Calu3 (cell line): ENCODE data around the gene RNF213. TPM values are rescaled to one million over a fixed set of nuclear protein-coding genes. Genes with fewer than 3 reads are reported as not detected.
"Not testable (repeated sequence)": the region's sequence is repeated elsewhere in the genome, so short reads cannot be mapped to it uniquely, and the experiment has no call there.

Source experiments
- BruUV-seq: library from RNA; stranded (reverse); fragments of 400-500 nt; replicated peaks from 2 replicates; lab custom pipeline; 2021; lab: Mats Ljungman, UMichigan
- CTCF ChIA-PET: fragments of 300-600 bp; sonication (Branson Sonifier 250); formaldehyde crosslinking; loops from one replicate; lab custom pipeline; 2022; ENCODE audit warnings: antibody characterized with exemption; lab: Charles Lee
- DNase-seq: peaks from one replicate; pipeline ENCODE4 v3.0.0; 2022
- H3K27ac Mint-ChIP-seq: one replicate; pipeline ENCODE4 v1.8.0; 2022; ENCODE audit warnings: mixed read lengths; ENCODE audit not compliant: unreplicated experiment
- H3K27me3 Mint-ChIP-seq: one replicate; pipeline ENCODE4 v1.8.0; 2022; ENCODE audit warnings: mixed read lengths; ENCODE audit not compliant: unreplicated experiment
- H3K36me3 Mint-ChIP-seq: one replicate; pipeline ENCODE4 v1.8.0; 2022; ENCODE audit warnings: mild to moderate bottlenecking, moderate library complexity, mixed read lengths; ENCODE audit not compliant: insufficient read depth, unreplicated experiment
- H3K4me1 Mint-ChIP-seq: one replicate; pipeline ENCODE4 v1.8.0; 2022; ENCODE audit warnings: mild to moderate bottlenecking, low read depth, mixed read lengths; ENCODE audit not compliant: unreplicated experiment
- H3K4me3 Mint-ChIP-seq: one replicate; pipeline ENCODE4 v1.8.0; 2022; ENCODE audit warnings: mild to moderate bottlenecking, low read depth, moderate library complexity, mixed read lengths; ENCODE audit not compliant: unreplicated experiment
- H3K9me3 Mint-ChIP-seq: one replicate; pipeline ENCODE4 v1.8.0; 2022; ENCODE audit warnings: low read depth, mixed read lengths; ENCODE audit not compliant: unreplicated experiment
- CTCF ChIP-seq: fragments of 200-600 bp; IDR thresholded peaks from one replicate; pipeline ENCODE4 v1.8.0; 2022; ENCODE audit warnings: antibody characterized with exemption; ENCODE audit not compliant: unreplicated experiment
- intact Hi-C: fragments of 100-400 bp; cut with micrococcal nuclease; formaldehyde crosslinking; loops from one replicate; pipeline ENCODE4 v1.10.0; 2022; ENCODE audit not compliant: unreplicated experiment
- total RNA-seq: library from RNA; stranded (reverse); gene quantifications from 2 replicates; pipeline ENCODE4 v1.2.3, GENCODE V29; 2022

Gene RNF213
- total RNA-seq, 1 experiment from 2014 or later = 221 TPM

GRCh38 chr17:80297996-80298560 lies 37.4 kb downstream of the RNF213 start:
- no peak for TF ChIP-seq CTCF
- H3K4me1 Mint-ChIP-seq = no peaks in the 10 kb centered on the region
- no peak for DNase-seq
- intact Hi-C loops = no loop called here
- H3K27me3 Mint-ChIP-seq = no peaks in the 10 kb centered on the region
- H3K9me3 Mint-ChIP-seq = peaks cover 4% of the 10 kb centered on the region
- H3K27ac Mint-ChIP-seq = no peak overlapping the region
- peaks cover 82% of the 10 kb centered on the region for H3K36me3 Mint-ChIP-seq
- no peak overlapping the region for H3K4me3 Mint-ChIP-seq
- CTCF ChIA-PET = no interaction called here
- no TSS peak for BruUV-seq

DNA sequence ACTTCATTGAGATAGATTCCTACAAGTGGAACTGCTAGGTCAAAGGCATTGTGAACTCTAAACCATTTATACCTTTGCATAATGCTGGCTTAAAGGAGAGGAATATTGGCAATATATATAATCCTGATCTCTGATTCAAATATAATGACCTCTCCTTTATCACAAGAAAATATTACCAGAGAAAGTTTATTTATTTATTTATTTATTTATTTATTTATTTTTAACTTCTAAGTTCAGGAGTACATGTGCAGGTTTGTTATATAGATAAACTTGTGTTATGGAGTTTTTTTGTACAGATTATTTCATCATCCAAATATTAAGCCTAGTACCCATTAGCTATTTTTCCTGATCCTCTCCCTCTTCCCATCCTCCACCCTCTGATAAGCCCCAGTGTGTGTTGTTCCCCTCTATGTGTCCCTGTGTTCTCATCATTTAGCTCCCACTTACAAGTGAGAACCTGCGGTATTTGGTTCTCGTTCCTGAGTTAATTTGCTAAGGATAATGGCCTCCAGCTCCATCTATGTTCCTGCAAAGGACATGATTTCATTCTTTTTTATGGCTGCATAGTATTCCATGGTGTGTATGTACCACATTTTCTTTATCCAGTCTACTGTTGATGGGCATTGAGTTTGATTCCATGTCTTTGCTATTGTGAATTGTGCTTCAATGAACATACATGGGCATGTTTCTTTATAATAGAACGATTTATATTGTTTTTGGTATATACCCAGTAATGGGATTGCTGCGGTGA lies 38.9 kb downstream of the RNF213 start:
- H3K9me3 Mint-ChIP-seq, H3K4me1 Mint-ChIP-seq, BruUV-seq, CTCF ChIA-PET, DNase-seq, H3K4me3 Mint-ChIP-seq, intact Hi-C loops, H3K27me3 Mint-ChIP-seq, H3K27ac Mint-ChIP-seq: not testable (repeated sequence)
- peaks cover 77% of the 10 kb centered on the region for H3K36me3 Mint-ChIP-seq

GRCh38 chr17:80300756-80301155 lies 40.1 kb downstream of the RNF213 start:
- H3K27ac Mint-ChIP-seq, H3K9me3 Mint-ChIP-seq, intact Hi-C loops, H3K27me3 Mint-ChIP-seq, CTCF ChIA-PET, H3K4me3 Mint-ChIP-seq, DNase-seq, BruUV-seq, H3K4me1 Mint-ChIP-seq: not testable (repeated sequence)
- H3K36me3 Mint-ChIP-seq = peaks cover 79% of the 10 kb centered on the region

- H3K9me3 Mint-ChIP-seq = peaks cover 4% of the 10 kb centered on the region
- peaks cover 79% of the 10 kb centered on the region for H3K36me3 Mint-ChIP-seq
- H3K27me3 Mint-ChIP-seq = no peaks in the 10 kb centered on the region
- intact Hi-C loops = no loop called here
- no peak for DNase-seq
- CTCF ChIA-PET = no interaction called here
- TF ChIP-seq CTCF = no peak
- no TSS peak for BruUV-seq
- H3K27ac Mint-ChIP-seq = no peak overlapping the region
- no peak overlapping the region for H3K4me3 Mint-ChIP-seq
- no peaks in the 10 kb centered on the region for H3K4me1 Mint-ChIP-seq
Measured at GRCh38 chr17:80303824-80304223, 43.2 kb downstream of the RNF213 start.

DNA sequence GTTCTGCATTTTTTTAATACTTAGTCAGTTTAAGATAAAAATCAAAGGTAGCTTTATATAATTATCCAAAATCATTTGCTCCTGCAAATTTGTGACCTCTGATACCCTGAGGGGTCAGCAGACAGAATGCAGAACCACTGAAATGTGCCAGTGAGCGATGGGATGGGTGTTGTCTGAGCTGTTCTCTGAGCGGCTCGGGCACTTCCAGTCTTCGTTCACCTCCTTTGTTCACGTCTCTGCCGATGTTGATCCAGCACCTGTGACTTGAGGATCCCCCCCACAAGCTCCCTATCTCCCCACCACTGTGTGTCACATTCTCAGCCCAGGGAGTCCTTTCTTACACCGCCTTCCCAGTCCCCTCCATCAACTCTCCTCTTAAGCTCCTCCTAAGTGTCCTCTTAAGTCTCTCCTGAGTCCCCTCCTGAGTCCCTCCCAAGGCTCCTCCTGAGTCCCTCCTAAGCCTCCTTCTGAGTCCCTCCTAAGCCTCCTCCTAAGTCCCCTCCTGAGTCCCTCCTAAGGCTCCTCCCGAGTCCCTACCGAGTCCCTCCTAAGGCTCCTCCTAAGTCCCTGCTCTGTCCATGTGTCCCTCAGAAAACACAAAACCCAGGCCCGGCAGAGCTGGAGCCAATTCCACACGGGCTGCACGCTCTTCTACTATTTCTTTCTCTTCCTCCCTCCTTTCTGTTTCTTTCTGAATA lies 47.5 kb downstream of the RNF213 start:
- no peak for DNase-seq
- H3K36me3 Mint-ChIP-seq = peaks cover 91% of the 10 kb centered on the region
- intact Hi-C loops = no loop called here
- no peak for TF ChIP-seq CTCF
- no peak overlapping the region for H3K4me3 Mint-ChIP-seq
- no peaks in the 10 kb centered on the region for H3K4me1 Mint-ChIP-seq
- H3K27me3 Mint-ChIP-seq = no peaks in the 10 kb centered on the region
- CTCF ChIA-PET = no interaction called here
- H3K9me3 Mint-ChIP-seq = no peaks in the 10 kb centered on the region
- BruUV-seq = no TSS peak
- no peak overlapping the region for H3K27ac Mint-ChIP-seq
